GM19397 (cell line): ENCODE results near the gene SH2B3.

Source experiments
- ATAC-seq: cut with Tn5 transposase; IDR thresholded peaks from one replicate; pipeline ENCODE4 v1.9.1; 2021; ENCODE audit warnings: mild to moderate bottlenecking, moderate library complexity; ENCODE audit not compliant: unreplicated experiment

Gene SH2B3

DNA sequence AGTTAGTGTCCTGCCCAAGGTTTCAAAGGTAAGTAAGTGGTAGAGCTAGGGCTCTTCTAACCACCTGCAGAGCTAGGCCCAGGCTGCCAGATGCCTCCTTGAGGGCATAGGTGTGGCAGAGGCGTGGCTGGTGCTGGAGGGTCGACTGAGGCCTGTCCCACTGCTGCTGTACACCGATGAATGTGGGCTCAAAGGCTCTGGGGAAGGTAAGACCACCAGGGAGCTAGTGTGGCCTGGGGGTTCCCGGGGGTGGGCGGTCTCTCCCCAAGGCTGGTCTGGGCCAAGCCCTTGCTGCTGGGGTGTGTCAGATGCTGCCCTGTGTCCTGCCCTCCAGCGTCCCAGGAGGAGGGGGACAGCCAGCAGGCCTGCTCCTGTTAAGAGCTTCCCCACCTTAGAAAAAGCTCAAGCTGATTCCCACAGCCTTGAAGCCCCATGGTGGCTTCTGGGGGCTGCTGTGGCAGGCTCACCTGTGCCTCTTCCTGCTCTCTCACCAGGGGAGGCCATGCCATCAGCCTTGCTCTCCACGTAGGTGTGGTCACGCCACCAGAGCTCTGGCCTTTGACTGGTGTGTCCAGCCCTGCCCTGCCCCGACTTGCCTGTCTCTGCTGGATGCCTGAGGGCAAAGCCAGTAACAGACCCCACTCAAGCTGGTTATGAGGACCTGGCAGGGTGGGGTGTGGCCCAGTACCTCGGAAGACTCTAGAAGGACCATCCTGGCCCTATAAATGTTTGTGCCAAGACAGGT, 36.8 kb downstream of the SH2B3 start:
- ATAC-seq: no peak

DNA sequence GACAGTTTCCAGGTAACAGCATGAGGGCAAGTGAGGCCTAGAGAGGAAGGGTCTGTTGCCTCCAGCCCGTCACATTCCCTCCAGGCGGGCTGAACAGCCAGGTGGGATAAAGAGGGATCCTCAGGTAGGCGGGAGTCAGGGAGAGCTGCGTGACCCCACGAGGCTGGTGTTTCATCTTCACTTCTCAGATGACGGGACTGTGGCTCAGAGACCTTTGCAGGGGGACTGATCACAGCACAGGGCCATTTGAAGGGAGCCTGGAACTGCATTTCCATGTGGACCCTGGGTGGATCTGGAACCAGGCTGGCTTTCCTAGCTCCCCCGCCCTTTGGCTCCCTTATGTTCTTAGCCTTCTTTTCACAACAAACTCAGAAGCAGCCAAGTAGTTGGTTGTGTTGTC, 37.4 kb downstream of the SH2B3 start:
- no peak for ATAC-seq

DNA sequence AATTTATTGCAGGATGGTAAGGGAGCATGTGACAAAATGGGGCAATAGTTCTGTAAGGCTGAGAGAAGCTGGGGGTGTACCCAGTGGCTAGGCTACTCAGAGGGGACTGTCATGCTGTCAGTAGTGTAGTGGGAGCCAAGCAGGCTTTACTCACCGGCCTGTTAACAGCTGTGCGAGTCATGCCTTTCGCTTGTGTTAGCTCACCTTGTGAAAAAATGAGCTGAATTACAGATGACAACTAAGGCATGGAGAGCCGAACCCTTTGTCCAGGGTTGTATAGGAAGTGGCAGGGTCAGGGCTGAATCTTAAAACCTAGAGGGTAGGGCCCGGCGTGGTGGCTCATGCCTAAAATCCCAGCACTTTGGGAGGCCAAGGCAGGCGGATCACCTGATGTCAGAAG, 37.9 kb downstream of the SH2B3 start:
- no peak for ATAC-seq

DNA sequence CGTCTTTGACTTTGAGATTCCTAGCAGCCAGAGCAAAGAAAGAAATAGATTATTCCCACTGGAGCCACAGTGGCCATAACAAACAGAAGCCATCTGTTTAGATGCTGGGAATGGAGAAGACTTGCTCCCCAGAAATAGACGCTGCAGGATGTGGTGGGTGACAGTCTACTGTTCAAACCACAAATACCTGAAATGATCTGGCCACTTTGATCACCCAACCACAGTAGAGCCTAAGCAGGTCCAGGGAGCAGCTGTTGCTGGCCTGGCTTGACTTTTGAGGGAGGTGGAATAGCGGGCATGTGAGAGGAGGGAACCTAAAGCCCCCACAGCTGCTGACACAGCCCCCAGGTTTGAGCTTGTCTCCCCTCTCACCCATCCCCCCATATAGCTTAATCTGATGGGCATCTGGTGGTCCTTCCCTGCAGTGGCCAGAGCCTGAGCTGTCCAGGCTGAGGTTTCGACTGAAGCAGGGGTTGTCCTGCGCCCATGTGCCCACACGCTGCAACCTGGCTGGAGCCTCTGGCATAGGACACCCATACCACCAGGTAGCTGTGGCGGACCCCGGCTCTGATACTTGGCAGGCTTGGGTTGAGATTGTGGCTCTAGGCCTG, 38.7 kb downstream of the SH2B3 start:
- ATAC-seq: peak; percentile 35

DNA sequence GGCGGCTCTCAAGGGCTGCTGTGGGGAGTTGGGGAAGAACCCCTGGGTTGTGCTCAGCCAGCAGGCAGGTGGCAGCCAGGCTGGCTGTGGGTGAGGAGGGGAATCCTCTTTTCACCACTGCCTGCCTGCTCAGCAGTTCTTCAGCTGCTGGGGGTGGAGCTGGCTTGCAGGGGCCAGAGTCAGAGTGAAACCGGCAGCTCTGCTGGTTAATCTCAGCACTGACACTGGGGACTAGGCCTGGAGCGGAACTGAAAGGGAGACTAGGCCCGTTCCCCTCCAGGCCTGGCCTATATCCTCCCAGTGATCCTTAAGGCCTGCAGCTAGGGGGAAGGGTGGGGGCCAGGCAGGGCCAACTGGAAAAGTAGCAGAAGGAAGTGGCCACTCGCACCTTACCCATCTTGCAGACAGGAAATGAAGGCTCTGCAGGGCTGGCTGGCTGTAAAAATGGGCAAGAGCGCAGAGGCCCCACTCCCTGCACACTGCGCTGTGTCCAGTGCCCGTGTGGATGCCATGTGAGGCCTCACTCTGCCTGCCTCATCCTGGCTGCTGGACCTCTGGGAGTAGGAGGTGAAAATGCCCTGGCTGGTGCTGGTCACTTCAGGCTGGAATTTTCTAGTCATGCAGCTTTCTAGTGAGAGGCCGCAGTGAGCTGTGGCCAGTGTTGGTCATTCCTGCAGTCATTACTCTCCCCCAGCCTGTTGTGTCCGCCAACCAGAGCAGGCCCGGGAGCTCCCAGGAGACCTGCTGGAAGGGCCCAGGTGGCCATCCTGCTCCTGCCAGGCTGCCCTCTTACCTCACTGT, 39.4 kb downstream of the SH2B3 start:
- ATAC-seq: peak; percentile 78

DNA sequence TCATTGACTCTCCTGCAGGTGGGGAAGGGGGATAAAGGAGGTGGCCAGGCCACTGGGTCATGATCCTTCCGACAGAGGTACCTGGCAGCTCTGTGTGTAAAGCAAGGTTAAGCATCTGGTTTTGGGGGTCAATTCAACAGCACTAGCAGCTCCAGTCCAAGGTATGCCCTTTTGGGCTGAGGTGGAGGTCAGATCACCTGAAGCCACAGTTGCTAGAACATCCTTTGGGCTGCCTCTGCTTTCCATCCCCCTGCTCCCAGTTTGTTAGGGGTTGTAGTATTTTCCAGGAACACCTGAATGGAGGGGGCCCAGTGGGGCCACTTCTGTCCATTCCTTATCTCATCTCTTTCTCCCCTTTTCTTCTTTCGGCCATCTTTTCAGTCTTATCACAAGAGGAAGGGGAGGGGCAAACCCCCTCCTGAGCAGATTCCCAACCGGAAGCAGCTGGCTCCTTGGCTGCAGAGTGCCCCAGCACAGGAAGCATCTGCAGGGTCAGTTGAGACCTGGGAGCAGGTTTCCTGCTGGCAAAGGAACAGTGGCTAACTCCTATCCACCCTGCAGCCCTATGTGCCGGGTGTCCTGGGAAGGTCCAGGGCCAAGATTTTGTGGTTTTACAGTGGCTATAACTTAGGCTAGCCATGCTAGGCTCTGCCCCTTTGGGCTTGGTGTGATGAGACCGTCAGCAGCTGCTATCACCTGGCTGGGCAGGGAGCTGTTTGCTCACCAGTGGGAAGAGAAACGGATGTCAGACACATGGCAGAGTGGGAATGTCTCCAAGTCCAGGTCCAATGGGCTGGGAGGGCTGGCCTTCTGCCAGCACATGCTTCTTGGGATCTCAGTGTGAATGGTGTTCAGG, 40.2 kb downstream of the SH2B3 start:
- ATAC-seq: no peak

DNA sequence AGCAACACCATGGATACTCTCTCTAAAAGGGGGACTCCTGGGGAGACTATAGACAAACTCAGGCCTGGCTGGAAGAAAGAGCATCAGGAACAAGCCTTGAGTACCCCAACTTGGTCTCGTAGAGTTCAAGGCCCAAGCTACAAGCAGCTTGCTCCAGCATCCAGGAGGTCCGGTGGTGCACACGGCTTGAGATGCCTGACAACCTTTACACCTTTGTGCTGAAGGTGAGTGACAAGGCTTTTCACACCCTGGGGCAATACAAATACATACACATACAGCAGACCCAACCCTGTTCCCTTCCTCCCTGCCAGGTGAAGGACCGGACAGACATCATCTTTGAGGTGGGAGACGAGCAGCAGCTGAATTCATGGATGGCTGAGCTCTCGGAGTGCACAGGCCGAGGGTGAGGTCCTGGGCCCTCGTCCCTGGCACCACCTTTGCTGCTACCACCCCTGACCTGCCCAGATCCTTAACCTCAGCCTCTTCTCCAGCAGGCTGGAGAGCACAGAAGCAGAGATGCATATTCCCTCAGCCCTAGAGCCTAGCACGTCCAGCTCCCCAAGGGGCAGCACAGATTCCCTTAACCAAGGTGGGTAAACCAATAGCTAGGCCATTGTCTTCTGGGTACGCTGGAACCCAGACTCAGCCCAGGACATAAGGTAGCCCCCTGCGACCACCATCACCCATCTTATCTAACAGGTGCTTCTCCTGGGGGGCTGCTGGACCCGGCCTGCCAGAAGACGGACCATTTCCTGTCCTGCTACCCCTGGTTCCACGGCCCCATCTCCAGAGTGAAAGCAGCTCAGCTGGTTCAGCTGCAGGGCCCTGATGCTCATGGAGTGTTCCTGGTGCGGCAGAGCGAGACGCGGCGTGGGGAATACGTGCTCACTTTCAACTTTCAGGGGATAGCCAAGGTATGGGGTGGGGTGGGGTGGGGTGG, 41.2 kb downstream of the SH2B3 start:
- ATAC-seq: no peak

DNA sequence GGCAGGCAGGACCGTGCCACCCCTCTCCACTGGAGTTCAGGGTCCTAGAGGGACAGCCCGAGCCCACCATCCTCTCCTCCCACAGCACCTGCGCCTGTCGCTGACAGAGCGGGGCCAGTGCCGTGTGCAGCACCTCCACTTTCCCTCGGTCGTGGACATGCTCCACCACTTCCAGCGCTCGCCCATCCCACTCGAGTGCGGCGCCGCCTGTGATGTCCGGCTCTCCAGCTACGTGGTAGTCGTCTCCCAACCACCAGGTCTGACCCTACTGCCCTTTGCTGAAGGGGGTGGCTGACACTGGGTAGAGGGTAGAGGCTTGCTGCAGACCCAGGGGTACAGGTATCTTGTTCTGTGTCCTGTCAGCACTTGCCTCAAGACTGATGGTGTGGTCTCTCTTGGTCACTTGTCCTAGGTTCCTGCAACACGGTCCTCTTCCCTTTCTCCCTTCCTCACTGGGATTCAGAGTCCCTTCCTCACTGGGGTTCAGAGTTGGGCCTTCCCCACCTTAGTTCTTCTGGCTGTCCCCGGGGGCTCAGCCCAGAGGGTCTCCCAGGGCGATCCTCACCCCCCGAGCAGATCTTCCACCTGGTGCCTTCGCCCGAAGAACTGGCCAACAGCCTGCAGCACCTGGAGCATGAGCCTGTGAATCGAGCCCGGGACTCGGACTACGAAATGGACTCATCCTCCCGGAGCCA, 42.0 kb downstream of the SH2B3 start:
- ATAC-seq: no peak

DNA sequence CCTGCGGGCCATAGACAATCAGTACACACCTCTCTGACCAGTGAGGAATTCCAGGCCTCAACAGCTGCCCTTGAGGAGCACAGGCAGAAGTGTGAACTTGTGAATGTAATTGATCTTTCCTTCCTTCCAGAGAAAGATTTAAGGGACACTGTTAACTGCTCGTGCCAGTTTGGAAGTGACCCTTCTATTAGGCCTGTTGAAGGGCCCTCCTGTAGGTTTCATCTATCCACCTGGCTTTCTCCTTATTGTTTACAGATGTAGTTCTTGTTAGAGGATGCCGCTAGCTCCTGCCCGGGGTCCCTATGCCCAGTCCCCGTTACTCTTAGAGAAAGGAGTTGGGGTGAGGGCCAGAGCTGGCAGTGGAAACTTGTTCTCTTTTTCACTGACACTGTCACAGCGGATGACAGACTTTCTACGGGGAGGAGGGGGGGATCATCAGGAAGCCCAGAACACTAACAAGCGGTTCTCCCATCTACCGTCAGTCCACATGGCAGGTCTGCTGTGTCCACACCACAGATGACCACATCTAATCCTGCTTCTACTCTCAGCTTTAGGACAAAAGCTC, 42.6 kb downstream of the SH2B3 start:
- no peak for ATAC-seq

DNA sequence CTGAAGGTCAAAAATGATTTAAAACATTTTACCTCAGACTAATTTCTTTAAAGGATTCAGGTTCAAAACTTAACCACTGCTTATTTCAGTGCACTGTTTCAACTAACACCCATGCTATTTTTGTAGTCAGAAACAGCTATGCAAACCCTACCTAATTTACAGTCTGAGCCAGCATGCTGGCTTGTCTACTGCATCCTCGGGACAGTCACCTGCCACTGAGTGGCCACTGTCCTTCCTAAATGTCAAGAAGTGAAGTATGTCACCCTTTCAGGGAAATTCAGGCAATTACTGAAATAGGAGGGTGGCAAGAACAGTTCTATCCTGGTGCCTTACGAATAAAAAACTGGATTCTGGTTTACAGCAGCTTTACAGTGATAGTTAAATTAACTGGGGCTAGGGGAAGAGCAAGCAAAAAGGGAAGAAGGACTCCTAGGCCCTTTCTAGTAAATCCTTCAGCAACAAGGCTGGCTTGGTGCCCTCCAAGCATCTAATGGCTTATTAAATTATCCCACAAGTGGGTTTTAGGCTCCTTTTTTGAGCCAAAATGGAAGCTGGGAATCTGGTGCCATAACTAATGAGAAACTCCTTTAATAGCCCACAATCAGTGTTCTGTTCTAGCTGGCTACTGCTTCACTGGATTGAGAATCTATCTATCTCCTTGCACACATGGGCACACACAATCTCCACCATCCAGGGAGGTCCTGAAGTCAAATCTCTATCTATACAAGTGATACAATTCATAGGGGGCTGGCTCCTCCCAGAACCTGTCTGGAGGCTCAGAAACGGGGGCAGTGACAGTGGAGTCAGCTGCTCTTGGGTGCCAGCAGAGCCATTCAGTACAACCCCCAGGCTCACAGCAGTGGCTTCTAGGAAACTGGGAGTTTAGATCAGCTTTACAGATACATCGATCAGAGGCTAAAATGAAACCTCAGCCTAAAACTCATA, 43.4 kb downstream of the SH2B3 start:
- no peak for ATAC-seq

DNA sequence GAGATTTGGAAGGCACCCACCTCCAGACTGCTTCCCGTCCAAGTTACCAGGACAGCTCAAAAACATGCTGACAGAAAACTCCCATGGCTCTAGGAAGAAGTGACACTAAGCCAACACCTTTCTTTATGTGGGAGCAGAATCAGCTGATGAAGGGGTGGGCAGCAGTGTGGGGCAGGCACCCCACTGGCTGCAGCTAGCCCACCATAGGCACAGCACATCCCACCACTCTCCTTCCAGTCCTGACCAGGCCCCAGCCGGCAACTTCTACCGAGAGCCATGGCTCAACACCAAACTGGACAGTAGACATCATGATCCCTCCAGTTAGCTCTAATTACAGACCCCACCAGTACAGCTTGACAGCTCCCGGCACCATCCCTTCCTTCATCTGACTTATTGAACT, 45.0 kb downstream of the SH2B3 start:
- ATAC-seq: no peak

DNA sequence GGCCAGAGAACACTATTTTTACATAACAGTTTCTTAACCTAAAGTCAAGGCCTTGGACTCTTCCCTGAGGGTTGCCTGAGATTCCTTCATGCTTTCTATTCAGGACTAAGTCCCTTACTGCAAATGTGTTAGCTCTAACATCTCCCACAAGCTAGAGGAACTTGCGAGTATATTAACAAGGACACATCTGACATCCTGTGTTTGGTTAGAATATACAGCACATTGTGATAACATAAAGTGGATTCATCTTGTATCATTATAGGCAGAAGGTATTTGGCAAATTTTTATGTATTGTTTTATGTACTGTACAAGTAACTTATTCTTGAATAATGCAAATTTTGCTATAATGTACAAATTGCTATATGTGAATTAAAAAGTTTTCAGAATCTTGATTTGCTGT, 45.5 kb downstream of the SH2B3 start:
- ATAC-seq: no peak

DNA sequence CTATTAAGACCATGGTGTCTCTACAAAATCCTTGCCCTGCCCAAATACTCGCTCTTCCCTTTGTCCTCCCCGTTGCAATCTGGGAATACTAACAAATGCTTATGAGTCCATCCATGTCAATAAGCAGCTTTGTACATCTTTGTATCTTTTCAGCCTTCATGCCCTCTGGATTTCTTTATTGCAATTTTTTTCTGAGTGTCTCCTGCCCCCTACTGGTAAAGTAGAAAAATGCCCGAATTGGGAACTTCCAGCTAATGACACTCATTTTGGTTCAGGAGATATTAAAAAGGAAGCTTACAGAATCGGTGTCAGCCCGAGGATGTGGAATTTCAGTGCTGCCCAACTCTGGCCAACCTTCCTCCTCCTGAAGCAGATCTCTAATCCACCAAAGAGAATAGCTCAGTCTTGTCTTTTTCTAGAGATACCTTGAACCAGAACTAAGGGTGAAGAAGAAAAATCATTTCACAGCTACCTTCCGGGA, 46.0 kb downstream of the SH2B3 start:
- no peak for ATAC-seq

DNA sequence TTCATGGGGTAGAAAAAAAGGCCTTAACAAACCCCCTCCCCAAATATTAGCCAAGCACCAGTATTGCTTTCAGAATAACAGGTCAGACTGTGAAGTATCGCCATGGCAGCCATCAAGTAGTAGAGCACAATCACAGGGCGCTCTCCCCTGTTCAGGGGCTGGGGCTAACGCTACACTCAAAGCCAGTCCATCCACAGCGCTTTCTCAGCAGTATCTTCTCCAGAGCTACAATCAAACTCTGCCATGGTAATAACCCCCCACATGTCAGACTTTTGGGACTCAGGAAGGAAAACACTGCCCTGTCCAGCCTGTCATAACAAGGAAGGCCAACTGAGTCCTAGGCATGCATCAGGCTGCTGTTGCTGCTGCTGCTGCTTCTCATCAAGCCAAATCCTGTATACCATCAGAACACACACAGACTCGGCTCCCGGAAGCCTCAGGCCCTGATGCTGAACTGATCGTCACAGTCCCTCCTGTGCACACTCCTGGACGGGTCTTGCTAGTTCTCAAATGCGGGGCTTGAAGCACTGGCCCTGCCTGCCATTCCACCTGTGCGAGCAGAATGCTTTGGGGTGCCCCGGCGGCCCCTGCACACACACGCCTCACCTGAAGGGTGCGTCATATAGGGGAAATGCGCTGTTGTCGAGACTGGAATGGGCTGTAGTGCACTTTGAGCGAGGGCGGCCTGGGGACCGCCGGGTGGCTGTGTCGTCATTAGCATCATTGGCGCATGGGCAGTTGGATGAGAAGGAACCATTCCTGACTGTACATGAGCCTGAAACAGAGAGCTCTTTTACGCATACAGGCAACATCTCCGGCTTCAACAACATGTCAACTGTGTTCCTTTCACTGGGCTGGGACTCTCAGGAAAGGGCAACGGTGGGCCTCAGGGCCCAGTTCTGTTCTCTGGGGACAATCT, 47.6 kb downstream of the SH2B3 start:
- no peak for ATAC-seq

DNA sequence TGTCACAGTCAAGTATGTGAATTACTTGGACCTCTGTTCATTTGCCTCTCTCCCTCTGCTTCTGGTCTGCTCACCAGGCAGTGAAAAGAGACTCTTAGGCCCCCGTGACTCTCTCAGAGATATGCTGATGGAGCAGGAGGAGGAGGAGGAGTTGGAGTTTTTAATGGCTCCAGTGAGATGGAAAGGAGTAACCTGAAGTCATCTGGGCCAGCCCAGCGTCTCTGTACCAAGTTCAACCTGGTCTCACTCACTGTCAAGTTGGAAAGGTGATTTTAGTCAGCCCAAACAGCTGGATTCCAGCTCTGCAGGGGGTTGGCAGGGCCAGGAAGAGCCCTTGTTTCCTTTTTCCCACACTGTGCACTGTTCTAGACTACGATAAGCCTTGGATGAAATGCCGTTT, 48.6 kb downstream of the SH2B3 start:
- ATAC-seq: no peak

DNA sequence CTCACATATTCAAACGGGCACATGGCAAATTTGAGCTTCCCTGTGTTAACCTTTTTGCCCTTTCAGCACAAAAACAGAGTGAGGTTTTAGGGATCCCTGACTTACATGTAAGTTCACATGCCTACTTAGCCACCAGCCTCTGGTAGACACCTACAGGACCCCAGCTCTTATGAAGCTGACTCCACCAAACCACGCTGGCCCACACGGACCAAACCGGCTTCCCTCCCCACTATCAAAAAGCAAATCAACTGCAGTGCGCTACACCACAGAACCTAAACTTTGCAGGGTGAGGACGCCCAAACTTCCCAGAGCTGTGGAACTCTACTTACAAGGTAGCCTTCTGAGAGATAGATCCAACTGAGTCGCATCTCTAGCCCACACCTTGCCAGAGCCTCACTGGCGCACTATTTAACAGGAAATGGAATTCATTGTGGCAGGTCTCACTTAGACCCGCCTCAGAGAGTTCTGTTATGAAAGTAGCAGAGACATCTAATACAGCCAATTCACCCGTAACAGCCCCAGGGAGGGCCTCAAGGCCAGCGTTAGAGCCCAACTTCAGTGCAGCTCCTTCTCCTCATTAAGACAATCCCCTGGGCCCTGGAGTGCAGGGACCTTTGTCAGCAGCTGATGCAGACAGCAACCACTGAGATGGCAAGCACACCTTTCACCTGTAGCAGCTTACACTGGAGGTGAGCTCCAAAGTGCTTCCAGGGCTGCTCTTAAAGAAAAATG, 49.2 kb downstream of the SH2B3 start:
- ATAC-seq: no peak
